Breast epithelium (tissue), 3 donors: ENCODE data around the gene FAM174B.

Experiments used
- CTCF ChIP-seq, 3 donors: fragments of 450-650 bp; IDR thresholded peaks; one replicate each; pipeline ENCODE4 v1.5.1; 2016 to 2017; ENCODE audit warnings: antibody characterized with exemption in 3 of 3, mild to moderate bottlenecking in 3 of 3, moderate library complexity in 3 of 3
- POLR2AphosphoS5 ChIP-seq, 3 donors: sonication (generic); formaldehyde crosslinking; IDR thresholded peaks; one replicate each; pipeline ENCODE4 v1.6.1; 2017; ENCODE audit warnings: antibody characterized with exemption in 3 of 3

- TF ChIP-seq CTCF (IDR thresholded peaks at IDR 0.05) (no peak), POLR2AphosphoS5 (IDR thresholded peaks at IDR 0.05) (no peak)
These were observed 12.5 kb upstream of the FAM174B start for GRCh38 chr15:92667970-92668485.
